Erythroblast (primary cell): ENCODE data around the gene OR2M4.
A peak's percentile ranks its signal among the peaks of the same experiment; 100 is the strongest.
"Not testable (repeated sequence)": the region's sequence is repeated elsewhere in the genome, so short reads cannot be mapped to it uniquely, and the experiment has no call there.

Source experiments
- DNase-seq, 2 experiments: peaks; one replicate each; lab custom pipeline; 2025; lab: John Stamatoyannopoulos, UW
- GATA1 ChIP-seq: IDR thresholded peaks from 2 replicates; pipeline ENCODE4 v1.6.1; 2011; ENCODE audit warnings: low read depth, mild to moderate bottlenecking, control low read depth, low read length, moderate library complexity
- POLR2A ChIP-seq: IDR thresholded peaks from 2 replicates; pipeline ENCODE4 v1.6.1; 2011; ENCODE audit warnings: mild to moderate bottlenecking, low read length

OR2M4 gene

GRCh38 chr1:248231117-248231516 lies at the start of gene OR2M4:
Gene OR2M4, plus strand, starts transcription at chr1:248231417. Its CDS starts 7,512 bp downstream, at chr1:248238929.
- DNase-seq = no peak
- TF ChIP-seq GATA1 = no peak
- TF ChIP-seq POLR2A = no peak

GRCh38 chr1:248183996-248184395 lies 47.2 kb upstream of the OR2M4 start:
- TF ChIP-seq GATA1 = no peak

GRCh38 chr1:248187363-248187762 lies 43.9 kb upstream of the OR2M4 start:
- no peak for DNase-seq
- TF ChIP-seq POLR2A = no peak

More at GRCh38 chr1:248183996-248184395, 47.2 kb upstream of the OR2M4 start:
- DNase-seq = no peak

- no peak for DNase-seq
- TF ChIP-seq GATA1 = no peak
- TF ChIP-seq POLR2A = no peak
These were observed 42.2 kb upstream of the OR2M4 start for GRCh38 chr1:248189026-248189425.

- DNase-seq = no peak
- TF ChIP-seq POLR2A (no peak), GATA1 (no peak)
These were observed 37.1 kb upstream of the OR2M4 start for GRCh38 chr1:248194117-248194516.

GRCh38 chr1:248196965-248197364 lies 34.3 kb upstream of the OR2M4 start, which contains the start of gene OR2M3:
Gene OR2M3, plus strand, starts transcription at chr1:248197265. Its CDS starts 5,803 bp downstream, at chr1:248203068.
- TF ChIP-seq POLR2A = no peak
- no peak for TF ChIP-seq GATA1
- no peak for DNase-seq

- TF ChIP-seq GATA1 = no peak
- no peak for TF ChIP-seq POLR2A
- DNase-seq = no peak
These were observed 15.3 kb upstream of the OR2M4 start for GRCh38 chr1:248215880-248216279.

GRCh38 chr1:248225537-248225936 lies 5.7 kb upstream of the OR2M4 start:
- TF ChIP-seq GATA1 (no peak), POLR2A (no peak)
- DNase-seq = no peak

GRCh38 chr1:248229360-248229908 lies 1.8 kb upstream of the OR2M4 start:
- no peak for DNase-seq
- no peak for TF ChIP-seq GATA1
- TF ChIP-seq POLR2A = no peak

GRCh38 chr1:248239478-248239877 lies 8.3 kb downstream of the OR2M4 start:
- TF ChIP-seq POLR2A (no peak), GATA1 (no peak)
- DNase-seq = no peak

- TF ChIP-seq GATA1 = no peak
- TF ChIP-seq POLR2A = no peak
- DNase-seq = peak; percentile 40 to 57
These were observed 12.0 kb downstream of the OR2M4 start for GRCh38 chr1:248243204-248243603.

- not testable (repeated sequence) for DNase-seq
These were observed 28.1 kb downstream of the OR2M4 start for GRCh38 chr1:248259309-248259708.

- TF ChIP-seq GATA1 = no peak
- TF ChIP-seq POLR2A = no peak
These were observed 37.0 kb downstream of the OR2M4 start for GRCh38 chr1:248268178-248268577.

GRCh38 chr1:248273225-248273624 lies 42.0 kb downstream of the OR2M4 start:
- DNase-seq = not testable (repeated sequence)

More at GRCh38 chr1:248268178-248268577, 37.0 kb downstream of the OR2M4 start:
- DNase-seq = no peak

- no peak for DNase-seq
- no peak for TF ChIP-seq GATA1
- no peak for TF ChIP-seq POLR2A
These were observed 46.7 kb downstream of the OR2M4 start, which contains the start of gene OR2T33 for GRCh38 chr1:248277876-248278275. Gene OR2T33, minus strand, starts transcription at chr1:248277976. Its CDS starts 4,162 bp downstream, at chr1:248273814.
